ENCODE results near the gene GOLGA1. TPM values are rescaled to one million over a fixed set of nuclear protein-coding genes. Genes with fewer than 3 reads are reported as not detected.
"Not testable (repeated sequence)": the region's sequence is repeated elsewhere in the genome, so short reads cannot be mapped to it uniquely, and the experiment has no call there.

The GOLGA1 gene
- total RNA-seq, 1 donor from 2014 or later, result 16.3 TPM

DNA sequence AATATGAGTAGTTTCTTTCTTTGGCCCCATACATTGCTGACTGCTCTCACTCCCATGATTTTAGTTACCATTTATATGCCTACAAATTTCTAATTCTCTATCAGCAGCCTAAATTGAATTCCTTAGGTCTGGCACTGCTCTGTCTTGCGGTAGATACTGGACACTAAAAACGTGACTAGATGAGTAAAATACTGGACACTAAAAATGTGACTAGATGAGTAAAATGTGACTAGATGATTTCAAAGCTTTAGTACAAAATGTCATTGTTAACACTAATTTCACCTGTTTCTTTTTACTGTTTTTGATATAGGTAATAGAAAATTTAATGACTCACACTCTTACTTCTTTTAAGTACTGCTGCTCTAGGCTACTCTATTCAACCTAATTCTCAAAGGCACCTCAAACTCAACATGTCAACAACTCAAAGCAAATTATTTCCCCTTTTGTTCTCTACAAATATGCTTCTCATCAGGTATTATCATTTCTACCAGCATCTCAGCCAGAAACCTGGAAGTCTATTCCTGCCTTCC lies 31.4 kb upstream of the GOLGA1 start:
- TF ChIP-seq, protein P1, sequence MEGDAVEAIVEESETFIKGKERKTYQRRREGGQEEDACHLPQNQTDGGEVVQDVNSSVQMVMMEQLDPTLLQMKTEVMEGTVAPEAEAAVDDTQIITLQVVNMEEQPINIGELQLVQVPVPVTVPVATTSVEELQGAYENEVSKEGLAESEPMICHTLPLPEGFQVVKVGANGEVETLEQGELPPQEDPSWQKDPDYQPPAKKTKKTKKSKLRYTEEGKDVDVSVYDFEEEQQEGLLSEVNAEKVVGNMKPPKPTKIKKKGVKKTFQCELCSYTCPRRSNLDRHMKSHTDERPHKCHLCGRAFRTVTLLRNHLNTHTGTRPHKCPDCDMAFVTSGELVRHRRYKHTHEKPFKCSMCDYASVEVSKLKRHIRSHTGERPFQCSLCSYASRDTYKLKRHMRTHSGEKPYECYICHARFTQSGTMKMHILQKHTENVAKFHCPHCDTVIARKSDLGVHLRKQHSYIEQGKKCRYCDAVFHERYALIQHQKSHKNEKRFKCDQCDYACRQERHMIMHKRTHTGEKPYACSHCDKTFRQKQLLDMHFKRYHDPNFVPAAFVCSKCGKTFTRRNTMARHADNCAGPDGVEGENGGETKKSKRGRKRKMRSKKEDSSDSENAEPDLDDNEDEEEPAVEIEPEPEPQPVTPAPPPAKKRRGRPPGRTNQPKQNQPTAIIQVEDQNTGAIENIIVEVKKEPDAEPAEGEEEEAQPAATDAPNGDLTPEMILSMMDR (IDR thresholded peaks at IDR 0.05; ENCODE audit: insufficient read depth, low read length, poor library complexity, severe bottlenecking), result no peak
- H3K4me3 ChIP-seq (ENCODE audit: low read depth, low read length), result no peak overlapping the region
- H3K36me3 ChIP-seq (ENCODE audit: control insufficient read depth, insufficient read depth, low read length), result no peaks in the 10 kb centered on the region
- DNase-seq (ENCODE audit: low read depth), result no peak
- no peaks in the 10 kb centered on the region for H3K27me3 ChIP-seq (ENCODE audit: control insufficient read depth, insufficient read depth, low read length)

DNA sequence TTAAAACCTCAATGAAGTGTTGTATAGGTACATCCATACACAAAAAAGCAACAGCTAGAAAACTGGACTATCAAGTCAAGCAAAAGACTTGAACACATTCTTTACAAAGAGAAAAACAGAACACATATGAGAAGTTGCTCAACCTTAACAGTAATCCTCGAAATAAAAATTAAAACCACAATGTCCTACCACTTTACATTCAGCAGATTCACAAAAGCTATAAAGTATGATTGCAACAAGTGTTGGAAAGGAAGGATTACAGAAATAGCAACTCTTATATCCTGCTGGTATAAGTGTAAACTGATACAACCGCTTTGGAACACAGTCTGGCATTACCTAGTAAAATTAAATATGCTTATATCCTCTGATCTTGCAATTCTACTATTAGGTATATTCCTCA lies 28.5 kb upstream of the GOLGA1 start:
- no peak for DNase-seq (ENCODE audit: low read depth)
- no peak overlapping the region for H3K4me3 ChIP-seq (ENCODE audit: low read depth, low read length)
- H3K36me3 ChIP-seq (ENCODE audit: control insufficient read depth, insufficient read depth, low read length), result no peaks in the 10 kb centered on the region
- no peaks in the 10 kb centered on the region for H3K27me3 ChIP-seq (ENCODE audit: control insufficient read depth, insufficient read depth, low read length)
- TF ChIP-seq, protein P1 (IDR thresholded peaks at IDR 0.05; ENCODE audit: insufficient read depth, low read length, poor library complexity, severe bottlenecking), result no peak

DNA sequence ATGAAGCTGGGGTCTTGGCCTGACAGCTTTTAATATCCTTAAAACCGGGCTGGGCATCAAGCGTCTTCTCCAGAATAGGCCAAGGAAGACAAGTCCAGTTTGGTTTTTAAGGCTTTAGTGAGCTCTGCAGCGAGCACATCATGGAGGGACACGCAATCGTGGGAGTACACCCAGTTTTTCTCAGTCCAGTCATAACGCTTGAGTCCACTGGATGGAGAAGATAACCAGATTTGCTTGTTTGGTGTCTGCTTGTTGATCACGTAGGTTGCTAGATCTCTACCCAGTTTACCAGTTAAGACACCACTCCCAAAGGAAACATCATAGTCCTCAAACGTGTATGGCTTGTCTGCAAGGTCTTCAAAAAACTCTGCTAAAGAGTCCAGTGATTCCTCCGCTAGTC lies 27.4 kb upstream of the GOLGA1 start:
- Histone ChIP-seq H3K36me3 (ENCODE audit: control insufficient read depth, insufficient read depth, low read length) (no peaks in the 10 kb centered on the region), H3K27me3 (ENCODE audit: control insufficient read depth, insufficient read depth, low read length) (no peaks in the 10 kb centered on the region), H3K4me3 (ENCODE audit: low read depth, low read length) (no peak overlapping the region)
- no peak for DNase-seq (ENCODE audit: low read depth)
- TF ChIP-seq, protein P1 (IDR thresholded peaks at IDR 0.05; ENCODE audit: insufficient read depth, low read length, poor library complexity, severe bottlenecking), result no peak

DNA sequence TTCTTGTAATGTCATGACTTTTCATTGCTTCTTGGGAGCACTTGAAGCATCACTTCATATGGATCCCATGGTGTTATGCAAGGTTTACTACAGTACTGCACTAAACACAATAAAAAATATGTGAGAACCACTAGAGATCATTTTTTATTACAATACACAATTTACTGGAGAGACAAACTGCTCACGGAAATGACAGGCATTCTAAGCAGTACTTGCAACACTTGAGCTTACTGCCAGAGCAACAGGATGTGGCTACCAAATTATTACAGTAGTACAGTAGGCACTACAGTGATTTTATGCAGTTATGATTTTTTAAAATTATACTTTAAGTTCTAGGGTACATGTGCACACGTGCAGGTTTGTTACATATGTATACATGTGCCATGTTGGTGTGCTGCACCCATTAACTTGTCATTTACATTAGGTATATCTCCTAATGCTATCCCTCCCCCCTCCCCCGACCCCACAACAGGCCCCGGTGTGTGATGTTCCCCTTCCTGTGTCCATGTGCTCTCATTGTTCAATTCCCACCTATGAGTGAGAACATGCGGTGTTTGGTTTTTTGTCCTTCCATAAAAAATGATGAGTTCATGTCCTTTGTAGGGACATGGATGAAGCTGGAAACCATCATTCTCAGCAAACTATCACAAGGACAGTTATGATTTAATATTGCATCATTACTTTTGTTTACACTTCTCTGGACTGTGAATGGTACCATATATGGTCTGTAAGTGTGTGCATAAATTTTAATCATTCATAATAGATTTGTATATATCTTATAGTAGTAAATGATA lies 25.1 kb upstream of the GOLGA1 start:
- H3K36me3 ChIP-seq (ENCODE audit: control insufficient read depth, insufficient read depth, low read length); H3K27me3 ChIP-seq (ENCODE audit: control insufficient read depth, insufficient read depth, low read length); DNase-seq (ENCODE audit: low read depth); H3K4me3 ChIP-seq (ENCODE audit: low read depth, low read length): not testable (repeated sequence)

DNA sequence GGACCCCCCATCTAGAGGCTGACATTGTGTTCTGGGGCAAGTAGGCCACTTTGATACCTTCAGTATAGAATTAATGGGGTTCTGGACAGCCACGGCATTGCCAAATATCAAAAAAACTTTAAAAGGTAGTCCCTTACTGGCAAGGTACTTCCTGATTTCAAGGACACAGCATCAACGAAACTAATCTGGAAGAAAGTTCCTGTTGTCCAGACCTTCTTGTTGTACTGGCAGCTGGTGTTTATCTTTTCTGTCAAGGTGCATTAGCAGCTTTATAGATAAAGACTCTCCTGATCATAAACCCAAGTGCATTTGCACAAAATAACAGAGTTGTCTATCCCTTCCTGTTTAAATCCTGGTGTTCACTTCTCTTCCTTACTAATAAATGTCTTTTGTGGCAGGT lies 23.7 kb upstream of the GOLGA1 start:
- H3K4me3 ChIP-seq (ENCODE audit: low read depth, low read length), result no peak overlapping the region
- H3K36me3 ChIP-seq (ENCODE audit: control insufficient read depth, insufficient read depth, low read length), result no peaks in the 10 kb centered on the region
- H3K27me3 ChIP-seq (ENCODE audit: control insufficient read depth, insufficient read depth, low read length), result no peaks in the 10 kb centered on the region
- TF ChIP-seq, protein P1 (IDR thresholded peaks at IDR 0.05; ENCODE audit: insufficient read depth, low read length, poor library complexity, severe bottlenecking), result no peak
- no peak for DNase-seq (ENCODE audit: low read depth)

DNA sequence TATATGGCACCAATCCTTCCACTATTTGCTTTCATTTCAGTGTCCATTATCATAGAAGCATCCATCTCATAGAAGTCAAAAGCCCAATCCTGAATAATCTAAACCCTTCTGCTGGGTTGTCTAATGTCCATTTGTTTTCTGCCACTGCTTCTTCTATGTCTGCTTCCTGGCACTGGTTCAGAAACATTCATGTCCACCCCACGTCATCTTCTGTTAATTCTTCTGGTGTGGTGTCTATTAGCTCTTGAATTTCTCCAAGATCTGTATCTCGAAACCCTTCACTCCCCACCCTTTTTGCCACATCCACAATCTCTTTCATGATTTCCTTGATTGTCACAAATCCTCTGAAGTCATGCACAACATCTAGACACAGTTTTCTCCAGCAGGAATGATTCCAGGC lies 23.2 kb upstream of the GOLGA1 start:
- H3K4me3 ChIP-seq (ENCODE audit: low read depth, low read length), result no peak overlapping the region
- TF ChIP-seq, protein P1 (IDR thresholded peaks at IDR 0.05; ENCODE audit: insufficient read depth, low read length, poor library complexity, severe bottlenecking), result no peak
- H3K27me3 ChIP-seq (ENCODE audit: control insufficient read depth, insufficient read depth, low read length), result no peaks in the 10 kb centered on the region
- DNase-seq (ENCODE audit: low read depth), result no peak
- no peaks in the 10 kb centered on the region for H3K36me3 ChIP-seq (ENCODE audit: control insufficient read depth, insufficient read depth, low read length)

Data from kidney epithelial cell (primary cell).